GM21717 (cell line): ENCODE results near the gene CCNY.

Experiments
- ATAC-seq: cut with Tn5 transposase; IDR thresholded peaks from one replicate; pipeline ENCODE4 v1.9.1; 2021; ENCODE audit warnings: mild to moderate bottlenecking, moderate library complexity; ENCODE audit not compliant: unreplicated experiment

The CCNY gene

GRCh38 chr10:35467186-35467585 lies 130.9 kb downstream of the CCNY start:
- ATAC-seq: no peak

- ATAC-seq: no peak
Measured at GRCh38 chr10:35470248-35470924, 134.1 kb downstream of the CCNY start.

DNA sequence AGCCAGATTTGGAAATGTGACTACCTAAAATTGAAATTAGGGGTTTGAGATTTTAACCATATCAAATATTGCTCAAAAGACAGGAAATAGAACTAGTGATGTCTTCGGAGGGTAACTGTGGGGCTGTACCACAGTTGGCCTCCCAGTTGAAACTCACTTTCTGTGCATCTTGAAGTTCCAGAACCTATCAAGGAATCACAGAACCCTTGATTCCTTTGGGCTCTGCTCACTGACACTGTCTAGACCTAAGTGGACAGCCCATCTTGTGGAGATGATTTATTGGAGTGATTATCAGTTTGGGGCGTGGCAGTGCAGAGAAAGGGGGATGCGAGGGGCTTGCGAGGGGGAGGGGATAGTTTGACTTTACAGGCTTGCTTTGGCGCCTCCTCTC lies 134.6 kb downstream of the CCNY start:
- no peak for ATAC-seq

GRCh38 chr10:35471435-35471834 lies 135.1 kb downstream of the CCNY start:
- ATAC-seq: no peak

GRCh38 chr10:35480142-35480541 lies 143.8 kb downstream of the CCNY start:
- no peak for ATAC-seq

DNA sequence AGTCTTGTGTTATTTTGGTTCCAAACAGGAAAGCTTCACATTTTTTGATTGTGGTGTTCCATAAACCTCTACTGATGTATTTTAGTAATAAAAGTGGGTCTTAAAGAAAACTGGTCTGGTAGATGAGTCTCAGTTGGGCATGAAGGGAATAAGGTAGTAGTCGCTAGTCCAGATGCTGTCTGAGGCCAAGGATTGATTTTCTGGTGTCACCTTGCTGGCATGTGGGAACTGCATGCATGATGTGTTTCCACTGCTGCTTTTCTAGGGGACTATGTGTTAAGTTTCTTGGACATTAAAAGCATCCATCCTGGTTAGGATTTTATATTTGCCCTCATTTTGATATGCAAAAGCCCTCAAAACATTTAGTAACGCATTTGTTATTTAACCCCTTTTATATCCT lies 145.1 kb downstream of the CCNY start:
- ATAC-seq: no peak

DNA sequence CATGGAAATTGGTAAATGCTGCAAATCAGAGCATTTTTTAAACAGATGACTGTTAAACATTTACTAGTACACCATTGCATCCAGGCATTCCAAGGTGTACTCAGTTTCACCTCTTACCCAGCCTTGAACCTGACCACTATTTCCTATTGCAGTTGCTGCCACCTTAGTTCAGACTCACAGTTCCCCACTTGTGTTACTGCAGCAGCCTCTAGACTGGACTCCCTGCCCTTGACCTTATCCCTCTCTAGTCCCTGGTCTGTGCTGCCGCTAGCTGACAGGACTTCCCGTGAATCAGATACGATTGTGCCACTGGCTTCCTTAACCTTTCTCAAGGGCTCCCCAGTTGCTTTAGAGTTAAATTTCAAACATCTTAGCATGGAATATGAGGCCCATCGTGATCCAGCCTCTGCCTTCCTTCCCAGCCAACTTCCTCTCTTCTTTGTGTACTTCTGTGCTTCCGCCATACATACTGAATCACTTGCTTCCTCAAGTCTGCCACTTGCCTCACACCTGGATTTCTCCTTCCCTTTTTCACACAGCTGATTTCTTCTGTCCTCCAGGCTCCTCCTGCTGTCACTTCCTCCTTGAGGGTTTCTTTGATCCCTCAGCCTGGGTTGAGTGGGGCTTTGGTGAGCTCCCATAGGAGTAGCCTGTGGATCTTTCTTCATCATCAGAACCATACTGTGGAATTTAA lies 150.1 kb downstream of the CCNY start:
- no peak for ATAC-seq

DNA sequence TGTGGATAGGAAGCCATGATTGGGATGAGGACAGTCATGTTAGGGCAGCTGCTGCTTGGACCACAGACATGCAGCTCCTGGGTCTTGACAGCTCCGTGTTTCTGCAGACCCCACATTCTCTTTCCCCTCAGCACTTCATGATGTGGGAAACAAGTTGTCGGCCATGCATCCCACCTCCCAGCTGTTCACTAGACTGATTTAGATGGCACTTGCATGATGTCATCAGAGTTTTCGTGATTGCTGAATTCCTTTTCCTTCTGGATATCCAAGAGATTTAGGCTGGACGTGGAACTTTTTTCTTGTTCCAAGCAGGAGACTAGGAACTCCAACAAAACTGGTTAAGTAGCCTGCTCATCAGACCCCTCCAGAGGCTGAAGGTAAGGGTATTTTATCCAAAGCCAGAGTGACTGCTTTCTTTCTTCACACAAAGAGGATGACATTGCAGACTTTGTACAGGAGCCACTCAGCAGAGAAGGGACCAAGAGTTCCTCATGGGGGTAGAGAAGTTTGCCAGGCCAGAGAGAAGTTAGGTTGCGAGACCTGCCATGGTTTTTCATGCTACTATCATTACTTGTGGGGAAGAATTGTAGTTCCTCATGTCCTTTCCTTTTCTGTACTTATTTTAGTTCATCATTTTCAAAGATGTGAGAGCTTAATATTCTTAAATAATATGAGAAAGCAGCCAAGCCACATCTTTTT lies 151.2 kb downstream of the CCNY start:
- no peak for ATAC-seq

DNA sequence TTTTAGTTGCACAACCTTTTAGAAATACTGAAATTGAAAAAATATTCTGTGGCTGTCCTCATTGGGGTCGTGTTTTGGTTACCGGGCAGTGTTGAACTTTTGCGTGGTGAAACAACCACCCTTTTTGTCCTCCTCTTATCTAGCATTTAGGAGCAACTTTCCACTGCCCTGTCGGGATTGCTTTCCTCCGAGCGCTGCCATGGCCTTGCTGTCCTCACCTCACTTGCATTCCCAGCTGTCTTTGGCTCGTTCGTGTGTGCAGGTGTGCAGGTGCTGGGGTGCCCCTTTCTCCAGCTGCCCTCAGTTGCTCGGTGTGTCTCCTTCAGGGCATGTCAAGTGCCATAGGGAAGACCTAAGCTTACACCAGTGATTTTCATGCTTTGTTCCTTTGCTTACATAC lies 151.9 kb downstream of the CCNY start:
- no peak for ATAC-seq

GRCh38 chr10:35492386-35493195 lies 156.3 kb downstream of the CCNY start:
- ATAC-seq: no peak

GRCh38 chr10:35493196-35494118 lies 157.1 kb downstream of the CCNY start:
- ATAC-seq: no peak

GRCh38 chr10:35495521-35496119 lies 159.3 kb downstream of the CCNY start:
- ATAC-seq: peak; percentile 43

- ATAC-seq: no peak
Measured at GRCh38 chr10:35497909-35498308, 161.6 kb downstream of the CCNY start.

DNA sequence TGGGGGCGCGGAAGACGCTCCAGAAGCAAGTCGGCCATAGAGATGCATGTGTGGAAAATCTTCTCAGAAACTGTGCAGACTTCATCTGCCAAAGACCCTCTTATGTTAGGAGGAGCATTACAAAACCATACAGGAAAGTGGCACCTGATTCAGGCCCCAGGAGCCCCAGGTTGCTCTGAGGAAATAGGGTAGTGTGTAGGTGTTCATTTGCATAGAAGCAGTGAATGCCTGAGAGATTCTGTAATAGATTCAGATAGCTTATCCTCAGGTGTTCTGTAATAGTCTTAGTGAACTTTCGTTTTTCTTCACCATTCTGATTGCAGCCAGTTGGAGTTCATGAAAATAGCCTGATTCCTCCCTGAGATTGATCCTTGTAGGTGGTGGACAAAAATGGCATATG lies 162.4 kb downstream of the CCNY start:
- peak; percentile 79 for ATAC-seq

DNA sequence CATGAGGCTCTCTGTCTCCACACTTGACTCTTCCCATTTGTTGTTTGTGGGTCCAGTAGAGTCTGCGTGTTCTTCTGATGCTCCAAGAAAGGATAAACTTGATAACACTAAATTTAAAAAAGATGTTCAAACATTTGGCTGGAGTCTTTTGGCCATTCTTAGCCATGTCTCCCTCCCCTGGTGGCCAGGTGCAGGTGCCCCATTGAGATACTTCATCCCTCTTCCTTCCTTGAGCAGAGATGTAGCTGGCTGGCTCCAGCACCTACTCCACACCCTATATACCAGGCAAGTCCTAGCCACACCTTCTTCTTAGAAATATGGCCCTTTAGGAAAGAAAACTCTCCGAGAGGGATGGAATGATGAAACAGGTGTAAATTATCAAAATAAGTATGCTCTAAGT lies 165.6 kb downstream of the CCNY start:
- no peak for ATAC-seq

- no peak for ATAC-seq
Measured at GRCh38 chr10:35502692-35503091, 166.4 kb downstream of the CCNY start.

GRCh38 chr10:35503578-35503977 lies 167.3 kb downstream of the CCNY start:
- no peak for ATAC-seq

- no peak for ATAC-seq
Measured at GRCh38 chr10:35504132-35504531, 167.8 kb downstream of the CCNY start.

DNA sequence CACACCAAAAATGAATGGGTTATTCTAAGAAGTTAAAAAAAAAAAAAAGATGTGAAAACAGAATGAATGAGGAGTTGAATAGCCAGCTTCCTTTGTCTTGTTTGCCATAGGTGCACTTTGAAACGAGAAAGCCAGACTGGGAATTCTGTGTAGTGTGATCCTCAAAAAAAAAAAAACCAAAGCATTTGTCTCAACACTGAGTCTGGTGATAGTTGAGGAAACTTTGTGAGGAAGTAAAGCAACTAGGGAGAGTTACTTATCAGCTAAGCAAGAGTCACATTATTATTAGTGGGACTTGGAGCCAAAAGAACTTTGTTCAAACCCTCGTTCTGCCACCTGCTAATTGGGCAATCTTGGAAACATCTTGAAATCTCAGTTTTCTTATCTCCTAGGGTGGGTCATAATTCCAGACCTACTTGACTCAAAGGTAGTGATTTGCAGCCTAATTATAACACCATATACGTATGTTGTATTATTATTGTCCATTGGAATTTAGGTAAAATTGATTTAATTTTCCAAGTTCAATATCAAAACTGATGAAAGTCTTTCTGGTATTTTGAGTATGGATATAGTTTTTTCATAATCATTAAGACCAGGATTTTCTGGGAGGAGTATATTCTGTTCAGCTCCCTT lies 169.0 kb downstream of the CCNY start:
- no peak for ATAC-seq
